Lung (tissue), 12 donors: ENCODE measurements around the gene NMRAL1. TPM values are rescaled to one million over a fixed set of nuclear protein-coding genes. Genes with fewer than 3 reads are reported as not detected.

ENCODE experiments used
- ATAC-seq: fragments of 200-7000 bp; cut with Tn5 transposase; one replicate; pipeline ENCODE4 v1.9.1; 2020; ENCODE audit warnings: moderate number of reproducible peaks; ENCODE audit not compliant: insufficient read depth, low FRiP score
- DNase-seq, 3 donors: peaks; one replicate each; pipeline ENCODE4 v3.0.0-alpha.2; 2013 to 2017
- H3K27ac ChIP-seq, 2 donors: one replicate each; pipeline ENCODE4 v1.5.1; 2013; ENCODE audit warnings: mild to moderate bottlenecking in 2 of 2, moderate library complexity in 2 of 2, control low read depth in 1 of 2, inconsistent platforms in 1 of 2, low read depth in 1 of 2, low read length in 1 of 2
- H3K27me3 ChIP-seq, 3 donors: one replicate each; pipeline ENCODE4 v1.5.1; 2013; ENCODE audit warnings: low read length in 2 of 3; ENCODE audit not compliant: control insufficient read depth in 3 of 3, insufficient read depth in 3 of 3
- H3K36me3 ChIP-seq, 4 donors: one replicate each; pipeline ENCODE4 v1.5.1; 2013; ENCODE audit warnings: low read length in 4 of 4, mild to moderate bottlenecking in 1 of 4, moderate library complexity in 1 of 4; ENCODE audit not compliant: control insufficient read depth in 4 of 4, insufficient read depth in 4 of 4
- H3K4me1 ChIP-seq, 5 donors: one replicate each; pipeline ENCODE4 v1.5.1; 2013; ENCODE audit warnings: low read length in 5 of 5, mild to moderate bottlenecking in 2 of 5, moderate library complexity in 1 of 5; ENCODE audit not compliant: control insufficient read depth in 5 of 5, insufficient read depth in 5 of 5
- H3K4me3 ChIP-seq: one replicate; pipeline ENCODE4 v1.5.1; 2013; ENCODE audit warnings: mild to moderate bottlenecking, control low read depth, moderate library complexity
- H3K9ac ChIP-seq, 2 donors: one replicate each; pipeline ENCODE4 v1.5.1; 2013; ENCODE audit warnings: low read length in 2 of 2, control low read depth in 1 of 2; ENCODE audit not compliant: insufficient read depth in 1 of 2
- H3K9me3 ChIP-seq, 4 donors: one replicate each; pipeline ENCODE4 v1.5.1; 2013; ENCODE audit warnings: low read length in 3 of 4, mild to moderate bottlenecking in 1 of 4, moderate library complexity in 1 of 4; ENCODE audit not compliant: control insufficient read depth in 4 of 4, insufficient read depth in 3 of 4
- WGBS, 2 donors: extraction: QIAGEN DNeasy Blood & Tissue Kit; methylation state at CpG; one replicate each; pipeline ENCODE4 v1.1.7; 2013; 5-methylcytosine and 5-hydroxymethylcytosine counted together
- polyA plus RNA-seq, 2 donors: library from polyadenylated mRNA; stranded (reverse); fragments of 200-250 nt; gene quantifications; one replicate each; pipeline ENCODE4 v1.2.1, GENCODE V29; 2013
- total RNA-seq, 2 donors: library from RNA; depleted of rRNA in 1 of 2; stranded (reverse); fragments of >200 nt in 1 of 2; gene quantifications; one replicate each; pipeline ENCODE4 v1.2.1, GENCODE V29; 2014 to 2021
- TF ChIP-seq, protein P1 (sequence below): IDR thresholded peaks from 2 replicates; pipeline ENCODE4 v1.5.1; 2012; ENCODE audit warnings: mild to moderate bottlenecking; ENCODE audit errors: control extremely low read depth, extremely low read depth
- donor health status: control.
- donor health status: control.
- donor health status: Bipolar disorder and iron deficiency.
- donor health status: healthy.
- donor health status: DM: yes; HTN: yes; CAD: no.

Gene NMRAL1
- total and polyA plus RNA-seq, 4 donors = 23.4 to 57.4 (median 46.8) TPM

- DNase-seq = no peak
- Histone ChIP-seq H3K9me3 (no peaks in the 10 kb centered on the region), H3K27ac (no peak overlapping the region), H3K4me3 (no peak overlapping the region), H3K4me1 (no peaks in the 10 kb centered on the region), H3K27me3 (no peaks in the 10 kb centered on the region), H3K9ac (no peak overlapping the region), H3K36me3 (peaks cover 36 to 60% (median 47%) of the 10 kb centered on the region in 4 donors)
- ATAC-seq = no peak
- 94 to 96% methylated on average over 11 of the region's 11 CpGs for WGBS, 2 donors
- TF ChIP-seq, protein P1, sequence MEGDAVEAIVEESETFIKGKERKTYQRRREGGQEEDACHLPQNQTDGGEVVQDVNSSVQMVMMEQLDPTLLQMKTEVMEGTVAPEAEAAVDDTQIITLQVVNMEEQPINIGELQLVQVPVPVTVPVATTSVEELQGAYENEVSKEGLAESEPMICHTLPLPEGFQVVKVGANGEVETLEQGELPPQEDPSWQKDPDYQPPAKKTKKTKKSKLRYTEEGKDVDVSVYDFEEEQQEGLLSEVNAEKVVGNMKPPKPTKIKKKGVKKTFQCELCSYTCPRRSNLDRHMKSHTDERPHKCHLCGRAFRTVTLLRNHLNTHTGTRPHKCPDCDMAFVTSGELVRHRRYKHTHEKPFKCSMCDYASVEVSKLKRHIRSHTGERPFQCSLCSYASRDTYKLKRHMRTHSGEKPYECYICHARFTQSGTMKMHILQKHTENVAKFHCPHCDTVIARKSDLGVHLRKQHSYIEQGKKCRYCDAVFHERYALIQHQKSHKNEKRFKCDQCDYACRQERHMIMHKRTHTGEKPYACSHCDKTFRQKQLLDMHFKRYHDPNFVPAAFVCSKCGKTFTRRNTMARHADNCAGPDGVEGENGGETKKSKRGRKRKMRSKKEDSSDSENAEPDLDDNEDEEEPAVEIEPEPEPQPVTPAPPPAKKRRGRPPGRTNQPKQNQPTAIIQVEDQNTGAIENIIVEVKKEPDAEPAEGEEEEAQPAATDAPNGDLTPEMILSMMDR = no peak
These were observed 32.1 kb downstream of the NMRAL1 start for GRCh38 chr16:4442371-4442770.

DNA sequence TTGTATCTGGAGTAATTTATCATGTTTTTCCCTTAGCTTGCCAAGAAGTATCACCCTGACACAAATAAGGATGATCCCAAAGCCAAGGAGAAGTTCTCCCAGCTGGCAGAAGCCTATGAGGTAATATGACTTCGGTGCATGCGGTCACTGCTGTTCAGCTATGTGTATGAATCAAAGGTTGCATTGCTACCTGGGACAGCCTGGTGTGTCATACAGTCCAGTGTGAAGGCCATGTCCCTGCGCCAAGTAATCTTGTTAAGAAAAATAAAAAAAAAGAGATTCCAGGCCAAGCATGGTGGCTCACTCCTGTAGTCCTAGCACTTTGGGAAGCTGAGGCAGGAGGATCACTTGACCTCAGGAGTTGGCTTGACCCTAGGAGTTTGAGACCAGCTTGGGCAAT, 37.1 kb downstream of the NMRAL1 start:
- Histone ChIP-seq H3K36me3 (peaks cover 19 to 51% (median 31%) of the 10 kb centered on the region in 4 donors), H3K27ac (no peak overlapping the region), H3K4me1 (no peaks in the 10 kb centered on the region), H3K9me3 (no peaks in the 10 kb centered on the region), H3K9ac (no peak overlapping the region), H3K4me3 (no peak overlapping the region), H3K27me3 (no peaks in the 10 kb centered on the region)
- no peak for DNase-seq
- 96 to 98% methylated on average over 3 of the region's 3 CpGs for WGBS, 2 donors
- no peak for ATAC-seq
- TF ChIP-seq, protein P1 = no peak

DNA sequence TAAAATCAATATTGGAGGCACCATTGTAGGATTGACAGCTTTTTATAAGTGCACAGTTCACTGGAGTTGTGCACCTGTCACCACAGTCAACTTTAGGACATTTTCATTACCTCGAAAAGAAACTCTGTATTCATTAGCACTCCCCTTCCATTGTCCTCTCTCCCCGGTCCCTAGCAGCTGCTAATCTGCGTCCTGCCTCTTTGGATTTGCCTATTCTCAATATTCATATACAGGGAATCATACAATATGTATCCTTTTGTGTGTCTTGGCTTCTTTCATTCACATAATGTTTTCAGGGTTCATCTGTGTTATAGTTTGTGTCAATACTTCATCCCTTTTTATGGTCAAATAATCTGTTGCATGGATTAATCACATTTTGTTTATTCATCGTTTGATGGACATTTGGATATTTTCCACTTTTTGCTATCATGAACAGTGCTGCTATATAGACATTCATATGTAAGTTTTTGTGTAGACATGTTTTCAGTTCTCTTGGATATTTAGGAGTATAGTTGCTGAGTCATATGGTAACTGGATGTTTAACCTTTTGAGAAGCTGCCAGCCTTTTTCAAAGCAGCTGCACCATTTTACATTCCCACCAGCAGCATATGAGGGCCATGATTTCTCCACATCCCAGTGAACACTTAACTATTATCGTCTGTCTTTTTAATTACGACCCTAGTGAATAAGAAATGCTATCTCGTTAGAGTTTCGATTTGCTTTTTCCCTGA, 38.9 kb downstream of the NMRAL1 start:
- 83 to 87% methylated on average over 8 of the region's 8 CpGs for WGBS, 2 donors
- H3K27ac ChIP-seq = no peak overlapping the region
- DNase-seq = no peak
- no peaks in the 10 kb centered on the region for H3K9me3 ChIP-seq
- no peak for ATAC-seq
- peaks cover 12 to 39% (median 22%) of the 10 kb centered on the region in 4 donors for H3K36me3 ChIP-seq
- H3K4me3 ChIP-seq = no peak overlapping the region
- no peaks in the 10 kb centered on the region for H3K27me3 ChIP-seq
- TF ChIP-seq, protein P1 = no peak
- H3K9ac ChIP-seq = no peak overlapping the region
- H3K4me1 ChIP-seq = no peaks in the 10 kb centered on the region
